Activated CD8-positive, alpha-beta T cell treated with anti-CD3 and anti-CD28 coated beads for 36 hours (primary cell): Measurements from ENCODE around the gene CYP2A6. TPM values are rescaled to one million over a fixed set of nuclear protein-coding genes. Genes with fewer than 3 reads are reported as not detected.

ENCODE experiments used
- ATAC-seq: fragments of 200-7000 bp; cut with Tn5 transposase; one replicate; pipeline ENCODE4 v1.10.0; 2021; ENCODE audit warnings: mild to moderate bottlenecking, moderate library complexity
- CTCF ChIA-PET: fragments of 350-600 bp; sonication (Branson Sonifier 250); formaldehyde crosslinking; loops from one replicate; lab custom pipeline; 2021; ENCODE audit warnings: antibody characterized with exemption; lab: Charles Lee
- POLR2A ChIA-PET: fragments of 350-600 bp; sonication (Branson Sonifier 250); formaldehyde crosslinking; loops from one replicate; lab custom pipeline; 2021; ENCODE audit warnings: antibody characterized with exemption; lab: Charles Lee
- DNase-seq: peaks from one replicate; pipeline ENCODE4 v3.0.0-alpha.2; 2020
- H3K27ac Mint-ChIP-seq: one replicate; pipeline ENCODE4 v1.8.0; 2021; ENCODE audit warnings: mild to moderate bottlenecking, mixed read lengths
- H3K27me3 Mint-ChIP-seq: one replicate; pipeline ENCODE4 v1.8.0; 2021; ENCODE audit warnings: mixed read lengths
- H3K36me3 Mint-ChIP-seq: one replicate; pipeline ENCODE4 v1.8.0; 2021; ENCODE audit warnings: low read depth, mixed read lengths
- H3K4me1 Mint-ChIP-seq: one replicate; pipeline ENCODE4 v1.8.0; 2021; ENCODE audit warnings: low read depth, mixed read lengths
- H3K4me3 Mint-ChIP-seq: one replicate; pipeline ENCODE4 v1.8.0; 2021; ENCODE audit warnings: mild to moderate bottlenecking, moderate library complexity, mixed read lengths
- H3K9me3 Mint-ChIP-seq: one replicate; pipeline ENCODE4 v1.8.0; 2021; ENCODE audit warnings: mixed read lengths
- intact Hi-C: fragments of 100-400 bp; cut with micrococcal nuclease; formaldehyde crosslinking; loops from one replicate; pipeline ENCODE4 v1.10.0; 2022
- total RNA-seq, 2 experiments: library from RNA; stranded (reverse); gene quantifications; one replicate each; pipeline ENCODE4 v1.2.3, GENCODE V29; 2021
- TF ChIP-seq, protein P1 (sequence below): fragments of 200-600 bp; IDR thresholded peaks from one replicate; pipeline ENCODE4 v1.8.0; 2022; ENCODE audit warnings: antibody characterized with exemption, mild to moderate bottlenecking

Gene CYP2A6
- total RNA-seq, 2 experiments from 2014 or later: 0.41 TPM; not detected in 1

DNA sequence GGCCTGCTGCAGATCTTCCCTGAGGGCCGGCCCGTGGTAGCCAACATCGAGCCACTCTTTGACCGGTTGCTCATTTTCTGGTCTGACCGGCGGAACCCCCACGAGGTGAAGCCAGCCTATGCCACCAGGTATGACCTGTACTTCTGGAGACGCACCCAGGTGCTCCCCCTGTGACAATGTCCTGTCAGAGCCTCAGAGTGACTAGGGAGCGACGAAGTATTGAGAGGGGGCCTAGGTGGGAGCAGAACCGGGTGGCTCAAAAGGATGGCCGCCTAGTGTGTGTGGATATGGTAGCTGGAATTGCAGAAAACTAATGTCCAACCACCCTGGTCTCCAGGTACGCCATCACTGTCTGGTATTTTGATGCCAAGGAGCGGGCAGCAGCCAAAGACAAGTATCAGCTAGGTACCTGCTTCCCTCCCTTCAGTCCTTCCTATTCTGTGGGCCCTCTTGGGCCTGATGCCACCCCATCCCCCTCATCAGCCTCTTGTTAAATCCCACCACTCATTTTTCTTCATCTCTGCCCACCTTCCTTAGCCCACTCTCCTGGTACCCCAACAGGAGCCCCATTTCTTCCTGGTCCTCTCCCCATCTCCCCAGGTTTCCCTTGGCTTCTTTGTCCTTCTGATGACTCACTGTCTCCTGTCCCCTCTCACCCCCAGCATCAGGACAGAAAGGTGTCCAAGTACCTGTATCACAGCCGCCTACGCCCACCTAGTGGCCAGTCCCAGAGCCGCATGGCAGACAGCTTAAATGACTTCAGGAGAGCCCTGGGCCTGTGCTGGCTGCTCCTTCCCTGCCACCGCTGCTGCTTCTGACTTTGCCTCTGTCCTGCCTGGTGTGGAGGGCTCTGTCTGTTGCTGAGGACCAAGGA, 42.9 kb downstream of the CYP2A6 start:
- Mint-ChIP-seq H3K4me3 (peak overlapping the region; percentile 54), H3K4me1 (peaks cover 73% of the 10 kb centered on the region), H3K27ac (peak overlapping the region; percentile 88), H3K27me3 (no peaks in the 10 kb centered on the region), H3K9me3 (no peaks in the 10 kb centered on the region), H3K36me3 (peaks cover 39% of the 10 kb centered on the region)
- POLR2A ChIA-PET: interaction anchor here (0.6 to 2.9 kb wide), 7 partner anchors 8 to 470 kb away, joined by 3 to 12 read pairs (median 3); partner anchors contain the start of gene EGLN2
- TF ChIP-seq, protein P1, sequence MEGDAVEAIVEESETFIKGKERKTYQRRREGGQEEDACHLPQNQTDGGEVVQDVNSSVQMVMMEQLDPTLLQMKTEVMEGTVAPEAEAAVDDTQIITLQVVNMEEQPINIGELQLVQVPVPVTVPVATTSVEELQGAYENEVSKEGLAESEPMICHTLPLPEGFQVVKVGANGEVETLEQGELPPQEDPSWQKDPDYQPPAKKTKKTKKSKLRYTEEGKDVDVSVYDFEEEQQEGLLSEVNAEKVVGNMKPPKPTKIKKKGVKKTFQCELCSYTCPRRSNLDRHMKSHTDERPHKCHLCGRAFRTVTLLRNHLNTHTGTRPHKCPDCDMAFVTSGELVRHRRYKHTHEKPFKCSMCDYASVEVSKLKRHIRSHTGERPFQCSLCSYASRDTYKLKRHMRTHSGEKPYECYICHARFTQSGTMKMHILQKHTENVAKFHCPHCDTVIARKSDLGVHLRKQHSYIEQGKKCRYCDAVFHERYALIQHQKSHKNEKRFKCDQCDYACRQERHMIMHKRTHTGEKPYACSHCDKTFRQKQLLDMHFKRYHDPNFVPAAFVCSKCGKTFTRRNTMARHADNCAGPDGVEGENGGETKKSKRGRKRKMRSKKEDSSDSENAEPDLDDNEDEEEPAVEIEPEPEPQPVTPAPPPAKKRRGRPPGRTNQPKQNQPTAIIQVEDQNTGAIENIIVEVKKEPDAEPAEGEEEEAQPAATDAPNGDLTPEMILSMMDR: peak; percentile 52
- ATAC-seq: no peak
- CTCF ChIA-PET: interaction anchor here (0.6 to 4.5 kb wide), 27 partner anchors 9 to 173 kb away, joined by 3 to 36 read pairs (median 5); partner anchors contain the start of genes ACTMAP, COQ8B, EGLN2 and ITPKC
- intact Hi-C loops: no loop called here
- DNase-seq: peak; percentile 51

GRCh38 chr19:40806423-40807146, 43.7 kb downstream of the CYP2A6 start:
- peak; percentile 49 for ATAC-seq
- H3K4me3 Mint-ChIP-seq: peak overlapping the region; percentile 54
- no peaks in the 10 kb centered on the region for H3K9me3 Mint-ChIP-seq

DNA sequence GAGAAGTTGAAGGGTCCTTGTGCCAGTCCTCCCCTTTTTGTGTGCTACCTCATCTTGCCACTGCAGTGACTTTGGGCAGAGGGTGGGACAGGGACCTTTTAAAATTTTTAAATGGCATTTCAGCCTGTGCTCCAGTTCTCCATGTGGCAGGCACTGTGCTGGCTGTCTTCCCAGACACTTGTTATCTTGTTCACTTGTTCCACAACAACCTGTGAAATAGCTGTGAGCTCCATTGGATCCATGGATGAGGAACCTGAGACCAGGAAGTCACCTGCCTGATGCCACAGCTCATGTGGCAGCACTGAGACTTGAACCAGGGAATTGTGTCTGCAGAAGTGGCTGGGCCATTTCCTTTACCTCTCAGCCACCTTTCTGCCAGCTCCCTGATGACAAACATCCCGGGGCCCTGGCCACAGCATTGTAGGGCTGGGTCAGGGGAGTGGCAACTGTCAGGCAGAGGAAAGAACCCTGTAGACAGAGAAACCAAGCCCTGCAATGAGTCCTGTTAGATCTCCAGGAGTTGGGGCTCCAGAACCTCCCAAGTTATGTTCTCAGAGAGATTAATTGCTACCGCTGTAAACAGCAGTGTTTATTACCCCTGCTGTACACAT, 44.9 kb downstream of the CYP2A6 start:
- POLR2A ChIA-PET: interaction anchor here (0.6 to 2.9 kb wide), 5 partner anchors 50 to 191 kb away, joined by 3 to 12 read pairs (median 4); partner anchors contain the start of gene ACTMAP
- peak overlapping the region; percentile 95 for H3K4me3 Mint-ChIP-seq
- TF ChIP-seq, protein P1: no peak
- CTCF ChIA-PET: interaction anchor here (0.6 to 4.5 kb wide), 7 partner anchors 9 to 170 kb away, joined by 3 to 36 read pairs (median 13); partner anchors contain the start of genes ACTMAP, NUMBL, RAB4B and SNRPA
- no peaks in the 10 kb centered on the region for H3K27me3 Mint-ChIP-seq
- peaks cover 80% of the 10 kb centered on the region for H3K4me1 Mint-ChIP-seq
- H3K36me3 Mint-ChIP-seq: peaks cover 57% of the 10 kb centered on the region
- intact Hi-C loops: no loop called here
- no peaks in the 10 kb centered on the region for H3K9me3 Mint-ChIP-seq
- peak overlapping the region; percentile 83 for H3K27ac Mint-ChIP-seq
- ATAC-seq: no peak
- peak; percentile 63 for DNase-seq

More at GRCh38 chr19:40806423-40807146, 43.7 kb downstream of the CYP2A6 start:
- Mint-ChIP-seq H3K27ac (peak overlapping the region; percentile 88), H3K27me3 (no peaks in the 10 kb centered on the region), H3K36me3 (peaks cover 47% of the 10 kb centered on the region), H3K4me1 (peaks cover 75% of the 10 kb centered on the region)
- intact Hi-C loops: no loop called here
- CTCF ChIA-PET: interaction anchor here (0.6 to 4.5 kb wide), 25 partner anchors 8 to 172 kb away, joined by 3 to 36 read pairs (median 5); partner anchors contain the start of genes ACTMAP, COQ8B, EGLN2 and ITPKC
- TF ChIP-seq, protein P1: peak; percentile 93
- POLR2A ChIA-PET: interaction anchor here (0.7 to 2.9 kb wide), 8 partner anchors 8 to 195 kb away, joined by 3 to 12 read pairs (median 4); partner anchors contain the start of genes ACTMAP and EGLN2
- DNase-seq: peak; percentile 90

GRCh38 chr19:40804783-40805242, 45.4 kb downstream of the CYP2A6 start:
- intact Hi-C loops: loop anchor here (5.0 kb wide), 2 partner anchors 53 to 143 kb away; partner anchors contain the start of genes ACTMAP and SNRPA
- CTCF ChIA-PET: interaction anchor here (0.7 to 4.5 kb wide), 6 partner anchors 27 to 143 kb away, joined by 3 to 36 read pairs (median 13); partner anchors contain the start of gene RAB4B
- no peaks in the 10 kb centered on the region for H3K27me3 Mint-ChIP-seq
- H3K27ac Mint-ChIP-seq: peak overlapping the region; percentile 83
- DNase-seq: no peak
- H3K4me1 Mint-ChIP-seq: peaks cover 77% of the 10 kb centered on the region
- POLR2A ChIA-PET: interaction anchor here (0.6 to 2.9 kb wide), 7 partner anchors 26 to 190 kb away, joined by 3 to 12 read pairs (median 3); no protein-coding TSS in a partner anchor
- peak overlapping the region; percentile 95 for H3K4me3 Mint-ChIP-seq
- peaks cover 62% of the 10 kb centered on the region for H3K36me3 Mint-ChIP-seq
- no peak for ATAC-seq
- TF ChIP-seq, protein P1: no peak
- no peaks in the 10 kb centered on the region for H3K9me3 Mint-ChIP-seq
